ENCODE results near the gene ZNF276.
"Not testable (repeated sequence)": the region's sequence is repeated elsewhere in the genome, so short reads cannot be mapped to it uniquely, and the experiment has no call there.

ZNF276 gene

GRCh38 chr16:89689142-89689541, 32.2 kb upstream of the ZNF276 start:
- Histone ChIP-seq H3K27me3 (ENCODE audit: control insufficient read depth, insufficient read depth, low read length, poor library complexity, severe bottlenecking) (no peaks in the 10 kb centered on the region), H3K9me3 (ENCODE audit: control insufficient read depth, low read length) (no peaks in the 10 kb centered on the region), H3K4me3 (ENCODE audit: insufficient read depth, low read depth, low read length) (no peak overlapping the region), H3K4me1 (ENCODE audit: control insufficient read depth, insufficient read depth, low read length) (peaks cover 7% of the 10 kb centered on the region), H3K27ac (ENCODE audit: insufficient read depth, low read depth, low read length, poor library complexity, severe bottlenecking) (no peak overlapping the region), H3K36me3 (ENCODE audit: control insufficient read depth, insufficient read depth, low read length) (peaks cover 41% of the 10 kb centered on the region)
- whole genome bisulfite sequencing, 2 experiments = 96 to 97% methylated on average over 13 of the region's 13 CpGs

- not testable (repeated sequence) for H3K9me3 ChIP-seq (ENCODE audit: control insufficient read depth, low read length); H3K27ac ChIP-seq (ENCODE audit: insufficient read depth, low read depth, low read length, poor library complexity, severe bottlenecking); H3K27me3 ChIP-seq (ENCODE audit: control insufficient read depth, insufficient read depth, low read length, poor library complexity, severe bottlenecking); H3K4me1 ChIP-seq (ENCODE audit: control insufficient read depth, insufficient read depth, low read length); H3K4me3 ChIP-seq (ENCODE audit: insufficient read depth, low read depth, low read length)
- H3K36me3 ChIP-seq (ENCODE audit: control insufficient read depth, insufficient read depth, low read length) = peaks cover 42% of the 10 kb centered on the region
- 85 to 96% methylated on average over 4 of the region's 4 CpGs for WGBS, 2 experiments
These were observed 31.7 kb upstream of the ZNF276 start for GRCh38 chr16:89689621-89690020.

- WGBS, 2 experiments = 95 to 96% methylated on average over 16 of the region's 16 CpGs
- Histone ChIP-seq H3K4me1 (ENCODE audit: control insufficient read depth, insufficient read depth, low read length) (peaks cover 7% of the 10 kb centered on the region), H3K9me3 (ENCODE audit: control insufficient read depth, low read length) (no peaks in the 10 kb centered on the region), H3K4me3 (ENCODE audit: insufficient read depth, low read depth, low read length) (no peak overlapping the region), H3K36me3 (ENCODE audit: control insufficient read depth, insufficient read depth, low read length) (peaks cover 42% of the 10 kb centered on the region), H3K27ac (ENCODE audit: insufficient read depth, low read depth, low read length, poor library complexity, severe bottlenecking) (no peak overlapping the region), H3K27me3 (ENCODE audit: control insufficient read depth, insufficient read depth, low read length, poor library complexity, severe bottlenecking) (no peaks in the 10 kb centered on the region)
These were observed 30.9 kb upstream of the ZNF276 start for GRCh38 chr16:89690392-89690901.

- peaks cover 7% of the 10 kb centered on the region for H3K4me1 ChIP-seq (ENCODE audit: control insufficient read depth, insufficient read depth, low read length)
- H3K4me3 ChIP-seq (ENCODE audit: insufficient read depth, low read depth, low read length) = no peak overlapping the region
- H3K27ac ChIP-seq (ENCODE audit: insufficient read depth, low read depth, low read length, poor library complexity, severe bottlenecking) = no peak overlapping the region
- no peaks in the 10 kb centered on the region for H3K27me3 ChIP-seq (ENCODE audit: control insufficient read depth, insufficient read depth, low read length, poor library complexity, severe bottlenecking)
- 96 to 97% methylated on average over 21 of the region's 21 CpGs for WGBS, 2 experiments
- no peaks in the 10 kb centered on the region for H3K9me3 ChIP-seq (ENCODE audit: control insufficient read depth, low read length)
- H3K36me3 ChIP-seq (ENCODE audit: control insufficient read depth, insufficient read depth, low read length) = peaks cover 36% of the 10 kb centered on the region
These were observed 29.9 kb upstream of the ZNF276 start for GRCh38 chr16:89691231-89691985.

GRCh38 chr16:89691986-89692569, 29.3 kb upstream of the ZNF276 start:
- H3K4me1 ChIP-seq (ENCODE audit: control insufficient read depth, insufficient read depth, low read length) = peaks cover 7% of the 10 kb centered on the region
- H3K27me3 ChIP-seq (ENCODE audit: control insufficient read depth, insufficient read depth, low read length, poor library complexity, severe bottlenecking) = no peaks in the 10 kb centered on the region
- 95 to 96% methylated on average over 13 of the region's 13 CpGs for WGBS, 2 experiments
- peaks cover 36% of the 10 kb centered on the region for H3K36me3 ChIP-seq (ENCODE audit: control insufficient read depth, insufficient read depth, low read length)
- H3K9me3 ChIP-seq (ENCODE audit: control insufficient read depth, low read length) = no peaks in the 10 kb centered on the region
- no peak overlapping the region for H3K27ac ChIP-seq (ENCODE audit: insufficient read depth, low read depth, low read length, poor library complexity, severe bottlenecking)
- H3K4me3 ChIP-seq (ENCODE audit: insufficient read depth, low read depth, low read length) = no peak overlapping the region

- Histone ChIP-seq H3K27me3 (ENCODE audit: control insufficient read depth, insufficient read depth, low read length, poor library complexity, severe bottlenecking) (no peaks in the 10 kb centered on the region), H3K36me3 (ENCODE audit: control insufficient read depth, insufficient read depth, low read length) (peaks cover 36% of the 10 kb centered on the region), H3K27ac (ENCODE audit: insufficient read depth, low read depth, low read length, poor library complexity, severe bottlenecking) (no peak overlapping the region), H3K4me1 (ENCODE audit: control insufficient read depth, insufficient read depth, low read length) (peaks cover 5% of the 10 kb centered on the region), H3K9me3 (ENCODE audit: control insufficient read depth, low read length) (no peaks in the 10 kb centered on the region), H3K4me3 (ENCODE audit: insufficient read depth, low read depth, low read length) (no peak overlapping the region)
- WGBS, 2 experiments = 95 to 96% methylated on average over 11 of the region's 11 CpGs
These were observed 28.0 kb upstream of the ZNF276 start for GRCh38 chr16:89693289-89693731.

- Histone ChIP-seq H3K27me3 (ENCODE audit: control insufficient read depth, insufficient read depth, low read length, poor library complexity, severe bottlenecking) (no peaks in the 10 kb centered on the region), H3K9me3 (ENCODE audit: control insufficient read depth, low read length) (no peaks in the 10 kb centered on the region), H3K27ac (ENCODE audit: insufficient read depth, low read depth, low read length, poor library complexity, severe bottlenecking) (no peak overlapping the region), H3K4me1 (ENCODE audit: control insufficient read depth, insufficient read depth, low read length) (peaks cover 5% of the 10 kb centered on the region), H3K4me3 (ENCODE audit: insufficient read depth, low read depth, low read length) (no peak overlapping the region), H3K36me3 (ENCODE audit: control insufficient read depth, insufficient read depth, low read length) (peaks cover 33% of the 10 kb centered on the region)
- WGBS, 2 experiments = 94 to 95% methylated on average over 32 of the region's 32 CpGs
These were observed 27.2 kb upstream of the ZNF276 start for GRCh38 chr16:89693931-89694783.

GRCh38 chr16:89694784-89695085, 26.6 kb upstream of the ZNF276 start:
- not testable (repeated sequence) for H3K9me3 ChIP-seq (ENCODE audit: control insufficient read depth, low read length); H3K27ac ChIP-seq (ENCODE audit: insufficient read depth, low read depth, low read length, poor library complexity, severe bottlenecking); H3K4me1 ChIP-seq (ENCODE audit: control insufficient read depth, insufficient read depth, low read length); H3K4me3 ChIP-seq (ENCODE audit: insufficient read depth, low read depth, low read length); H3K27me3 ChIP-seq (ENCODE audit: control insufficient read depth, insufficient read depth, low read length, poor library complexity, severe bottlenecking)
- H3K36me3 ChIP-seq (ENCODE audit: control insufficient read depth, insufficient read depth, low read length) = peaks cover 30% of the 10 kb centered on the region
- 93 to 95% methylated on average over 23 of the region's 23 CpGs for WGBS, 2 experiments

GRCh38 chr16:89695086-89695874, 26.1 kb upstream of the ZNF276 start:
- Histone ChIP-seq H3K27me3 (ENCODE audit: control insufficient read depth, insufficient read depth, low read length, poor library complexity, severe bottlenecking) (no peaks in the 10 kb centered on the region), H3K4me1 (ENCODE audit: control insufficient read depth, insufficient read depth, low read length) (peaks cover 10% of the 10 kb centered on the region), H3K4me3 (ENCODE audit: insufficient read depth, low read depth, low read length) (no peak overlapping the region), H3K9me3 (ENCODE audit: control insufficient read depth, low read length) (no peaks in the 10 kb centered on the region), H3K36me3 (ENCODE audit: control insufficient read depth, insufficient read depth, low read length) (peaks cover 27% of the 10 kb centered on the region), H3K27ac (ENCODE audit: insufficient read depth, low read depth, low read length, poor library complexity, severe bottlenecking) (no peak overlapping the region)
- 95% methylated on average over 31 of the region's 31 CpGs for WGBS, 2 experiments

Measured in ectodermal cell (in vitro differentiated cells).